Esophagus squamous epithelium (tissue), 4 donors: Measurements from ENCODE around the gene TMC8.

ENCODE experiments used
- CTCF ChIP-seq, 6 experiments: fragments of 450-650 bp in 4 of 6; fragments of 200-600 bp in 2 of 6; sonication (generic) in 2 of 6; IDR thresholded peaks; one replicate each; pipeline ENCODE4 v1.5.1; 2016 to 2019; ENCODE audit warnings: antibody characterized with exemption in 6 of 6, mild to moderate bottlenecking in 4 of 6, moderate library complexity in 4 of 6
- POLR2A ChIP-seq, 4 donors: fragments of 450-650 bp; IDR thresholded peaks; one replicate each; pipeline ENCODE4 v1.6.1; 2017; ENCODE audit warnings: antibody characterized with exemption in 4 of 4, mild to moderate bottlenecking in 4 of 4, moderate library complexity in 3 of 4

- TF ChIP-seq CTCF (IDR thresholded peaks at IDR 0.05) (no peak), POLR2A (IDR thresholded peaks at IDR 0.05) (no peak)
Measured at GRCh38 chr17:78184351-78184750, 53.8 kb downstream of the TMC8 start.
